Esophagus mucosa (tissue), 1 donor: ENCODE data around the gene RPS27A. TPM values are rescaled to one million over a fixed set of nuclear protein-coding genes. Genes with fewer than 3 reads are reported as not detected.
"Not testable (repeated sequence)": the region's sequence is repeated elsewhere in the genome, so short reads cannot be mapped to it uniquely, and the experiment has no call there.

Source experiments
- ATAC-seq: fragments of 200-7000 bp; cut with Tn5 transposase; one replicate; pipeline ENCODE4 v1.9.1; 2020
- total RNA-seq: library from RNA; stranded (reverse); gene quantifications from one replicate; pipeline ENCODE4 v1.2.4, GENCODE V29; 2023
- donor health status: DM: yes; HTN: yes; CAD: no.

The RPS27A gene
- total RNA-seq, 1 donor from 2014 or later: 846 TPM

GRCh38 chr2:55239656-55240222 is 7.3 kb downstream of the RPS27A start:
- ATAC-seq: no peak

- not testable (repeated sequence) for ATAC-seq
Measured at GRCh38 chr2:55241582-55241981, 9.1 kb downstream of the RPS27A start.

- ATAC-seq: no peak
Measured at GRCh38 chr2:55242617-55243016, 10.1 kb downstream of the RPS27A start.

- ATAC-seq: no peak
Measured at GRCh38 chr2:55245411-55245810, 12.9 kb downstream of the RPS27A start.

GRCh38 chr2:55247025-55247424 is 14.5 kb downstream of the RPS27A start:
- no peak for ATAC-seq

GRCh38 chr2:55252832-55253231 is 20.3 kb downstream of the RPS27A start:
- ATAC-seq: no peak

GRCh38 chr2:55259586-55259985 is 27.1 kb downstream of the RPS27A start:
- ATAC-seq: not testable (repeated sequence)

- no peak for ATAC-seq
Measured at GRCh38 chr2:55268288-55268906, 35.9 kb downstream of the RPS27A start.

- ATAC-seq: peak; percentile 99
Measured at GRCh38 chr2:55268907-55269644, 36.6 kb downstream of the RPS27A start, which contains the start of gene MTIF2. Gene MTIF2, minus strand, starts transcription at chr2:55269231. Its CDS starts 5,373 bp downstream, at chr2:55263858.

GRCh38 chr2:55269645-55269990 is 37.1 kb downstream of the RPS27A start:
- peak; percentile 32 for ATAC-seq

- ATAC-seq: not testable (repeated sequence)
Measured at GRCh38 chr2:55274346-55274745, 41.9 kb downstream of the RPS27A start.

- ATAC-seq: no peak
Measured at GRCh38 chr2:55277310-55277709, 44.8 kb downstream of the RPS27A start.

GRCh38 chr2:55279214-55279835 is 46.8 kb downstream of the RPS27A start:
- not testable (repeated sequence) for ATAC-seq

GRCh38 chr2:55279859-55280424 is 47.5 kb downstream of the RPS27A start:
- ATAC-seq: not testable (repeated sequence)

- ATAC-seq: not testable (repeated sequence)
Measured at GRCh38 chr2:55280851-55281546, 48.5 kb downstream of the RPS27A start.

GRCh38 chr2:55282110-55282917 is 49.8 kb downstream of the RPS27A start:
- ATAC-seq: peak; percentile 98

GRCh38 chr2:55283083-55283482 is 50.6 kb downstream of the RPS27A start:
- ATAC-seq: no peak
